AG09309 (cell line): ENCODE measurements around the gene CALB2.

ENCODE experiments used
- DNase-seq: peaks from one replicate; pipeline ENCODE4 v3.0.0-alpha.2; 2010; ENCODE audit warnings: low read depth
- H3K4me3 ChIP-seq: 2 replicates; pipeline ENCODE4 v1.5.1; 2011; ENCODE audit warnings: mild to moderate bottlenecking, low read depth, low read length, moderate library complexity; ENCODE audit not compliant: control insufficient read depth
- TF ChIP-seq, protein P1 (sequence below): IDR thresholded peaks from 2 replicates; pipeline ENCODE4 v1.5.1; 2011; ENCODE audit warnings: mild to moderate bottlenecking, low read depth, low read length, inconsistent platforms; ENCODE audit not compliant: insufficient read depth, control insufficient read depth; ENCODE audit errors: missing control alignments

CALB2 gene

DNA sequence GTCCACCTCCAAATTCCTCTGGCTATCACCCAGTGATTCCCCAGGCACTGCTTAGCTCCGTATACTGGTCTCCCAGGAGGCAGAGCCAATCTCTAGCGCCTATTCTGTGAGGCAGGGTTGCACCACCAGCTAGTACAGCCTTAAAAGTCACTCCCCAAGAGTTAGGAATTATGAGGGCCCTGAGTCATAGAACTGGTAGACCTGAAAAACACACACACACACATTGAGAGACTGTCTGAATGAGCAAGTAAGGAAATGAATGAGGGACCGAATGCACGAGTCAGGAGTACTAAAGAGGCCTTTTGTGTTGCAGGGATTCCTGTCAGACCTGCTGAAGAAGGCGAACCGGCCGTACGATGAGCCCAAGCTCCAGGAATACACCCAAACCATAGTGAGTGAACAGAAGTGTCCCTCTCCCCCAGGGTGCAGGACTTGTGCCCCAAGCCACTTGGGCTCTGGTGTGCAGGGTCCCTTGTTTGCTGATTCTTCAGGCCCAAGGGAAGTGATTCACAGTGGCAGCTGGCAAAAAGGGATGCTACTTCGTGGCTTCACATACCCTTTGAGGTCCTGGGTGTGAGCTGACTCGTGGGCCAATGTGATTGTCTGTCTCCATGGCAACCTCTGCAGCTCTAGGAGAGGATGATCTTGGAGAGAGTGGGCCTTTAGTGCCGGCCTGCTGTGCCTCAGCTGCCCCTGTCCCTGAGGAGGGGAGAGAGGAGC is 24.7 kb downstream of the CALB2 start:
- TF ChIP-seq, protein P1, sequence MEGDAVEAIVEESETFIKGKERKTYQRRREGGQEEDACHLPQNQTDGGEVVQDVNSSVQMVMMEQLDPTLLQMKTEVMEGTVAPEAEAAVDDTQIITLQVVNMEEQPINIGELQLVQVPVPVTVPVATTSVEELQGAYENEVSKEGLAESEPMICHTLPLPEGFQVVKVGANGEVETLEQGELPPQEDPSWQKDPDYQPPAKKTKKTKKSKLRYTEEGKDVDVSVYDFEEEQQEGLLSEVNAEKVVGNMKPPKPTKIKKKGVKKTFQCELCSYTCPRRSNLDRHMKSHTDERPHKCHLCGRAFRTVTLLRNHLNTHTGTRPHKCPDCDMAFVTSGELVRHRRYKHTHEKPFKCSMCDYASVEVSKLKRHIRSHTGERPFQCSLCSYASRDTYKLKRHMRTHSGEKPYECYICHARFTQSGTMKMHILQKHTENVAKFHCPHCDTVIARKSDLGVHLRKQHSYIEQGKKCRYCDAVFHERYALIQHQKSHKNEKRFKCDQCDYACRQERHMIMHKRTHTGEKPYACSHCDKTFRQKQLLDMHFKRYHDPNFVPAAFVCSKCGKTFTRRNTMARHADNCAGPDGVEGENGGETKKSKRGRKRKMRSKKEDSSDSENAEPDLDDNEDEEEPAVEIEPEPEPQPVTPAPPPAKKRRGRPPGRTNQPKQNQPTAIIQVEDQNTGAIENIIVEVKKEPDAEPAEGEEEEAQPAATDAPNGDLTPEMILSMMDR = no peak
- DNase-seq = peak; percentile 10
- no peak overlapping the region for H3K4me3 ChIP-seq

DNA sequence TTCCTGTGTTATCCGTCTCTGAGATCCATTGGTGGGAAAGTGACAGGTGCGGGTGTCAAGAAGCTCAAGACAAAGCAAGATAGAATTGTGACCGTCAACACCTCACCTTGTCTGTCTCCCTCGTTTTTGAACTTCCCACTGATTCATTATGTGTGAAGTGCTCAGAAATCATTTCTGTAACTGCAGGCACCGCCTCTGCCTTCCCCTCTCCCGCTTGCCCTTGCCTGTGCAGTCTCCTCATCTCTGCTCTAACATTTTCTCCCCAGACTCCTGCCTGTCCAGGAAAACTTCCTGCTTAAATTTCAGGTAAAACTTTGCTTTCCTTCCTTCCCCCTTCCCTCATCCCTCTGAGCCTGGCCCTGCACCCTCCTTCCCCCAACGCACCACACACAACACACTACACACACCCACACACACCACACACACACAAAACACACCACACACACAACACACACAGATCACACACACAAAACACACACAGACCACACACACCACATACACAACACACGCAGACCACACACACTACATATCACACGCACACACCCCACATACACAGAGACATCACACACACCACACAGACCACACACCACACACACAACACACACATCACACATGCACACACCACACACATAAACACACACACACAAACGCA is 25.7 kb downstream of the CALB2 start:
- no peak for DNase-seq
- TF ChIP-seq, protein P1 = no peak
- no peak overlapping the region for H3K4me3 ChIP-seq

DNA sequence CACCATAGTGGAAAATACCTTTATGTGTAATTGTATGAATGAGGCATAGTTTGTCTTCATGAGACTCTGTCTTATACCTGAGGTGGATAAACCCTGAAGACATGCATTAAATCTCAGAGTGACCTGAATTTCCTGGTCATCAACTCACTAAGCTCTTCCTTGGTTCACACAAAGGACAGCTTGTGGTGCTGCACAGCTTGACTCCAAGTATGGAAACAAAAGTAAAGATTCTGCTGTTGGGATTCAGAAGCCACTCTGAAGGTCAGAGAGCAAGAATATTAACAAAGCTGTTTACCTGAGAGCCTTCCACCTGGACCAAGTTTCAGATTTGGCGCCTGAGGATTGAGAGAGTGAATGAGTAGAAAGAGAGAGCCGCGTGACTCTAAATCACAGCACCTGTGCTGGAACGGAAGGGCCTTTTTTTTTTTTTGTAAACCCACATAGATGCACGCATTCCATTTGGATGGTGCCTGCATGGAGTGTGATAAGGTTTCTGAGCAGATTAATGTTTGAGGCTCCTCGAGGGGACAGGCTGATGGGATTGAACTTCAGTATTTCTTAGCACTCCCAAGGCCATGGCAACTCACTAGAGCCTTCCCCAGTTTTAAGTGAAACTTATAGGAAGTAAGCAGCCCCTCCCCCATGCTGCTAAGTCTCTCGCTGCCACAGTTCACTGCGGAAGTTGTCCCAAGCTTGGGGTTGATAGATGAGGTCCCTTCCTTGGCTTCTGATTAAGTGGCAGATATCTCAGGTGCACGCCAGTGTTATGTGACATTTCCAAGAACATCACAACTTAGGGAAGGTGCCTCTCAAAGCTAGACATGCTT is 28.7 kb downstream of the CALB2 start:
- DNase-seq = no peak
- no peak overlapping the region for H3K4me3 ChIP-seq
- TF ChIP-seq, protein P1 = no peak

DNA sequence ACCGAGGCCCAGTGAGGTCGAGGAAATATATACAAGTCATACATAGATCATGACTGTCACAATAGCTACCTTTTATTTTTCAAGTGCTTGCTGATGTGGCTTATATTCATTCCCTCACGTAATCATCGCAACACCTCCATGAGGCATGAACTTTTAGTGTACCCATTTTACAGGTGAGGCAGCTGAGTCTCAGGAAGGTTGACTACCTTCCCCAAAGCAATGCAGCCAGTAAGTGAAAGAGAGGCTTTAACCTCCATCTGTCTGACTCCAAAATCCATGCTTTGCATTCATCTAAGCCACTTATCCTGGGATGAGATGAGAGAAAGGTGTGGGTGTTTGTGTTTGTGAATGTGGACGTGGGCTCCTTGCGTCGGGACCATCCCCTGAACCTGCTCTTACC is 30.8 kb downstream of the CALB2 start:
- no peak for DNase-seq
- H3K4me3 ChIP-seq = no peak overlapping the region
- TF ChIP-seq, protein P1 = no peak

DNA sequence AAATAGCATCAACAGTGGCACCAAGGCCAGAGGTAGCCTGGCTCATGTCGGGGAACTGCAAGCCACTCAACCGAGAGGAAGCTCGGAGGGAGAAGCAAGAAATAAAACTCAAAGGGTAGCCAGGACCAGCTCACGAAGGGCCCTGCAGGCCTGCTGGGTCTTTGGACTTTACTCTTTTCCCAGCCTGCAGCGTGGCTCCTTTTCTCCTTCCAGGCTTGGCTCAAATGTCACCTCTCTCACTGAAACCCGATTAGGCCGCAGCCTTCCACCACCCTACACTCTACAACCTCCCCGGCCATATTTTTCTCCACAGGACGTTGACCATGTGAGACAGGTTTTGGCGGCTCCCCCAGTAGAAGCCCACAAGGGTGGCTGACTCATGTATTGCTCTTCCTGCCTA is 38.1 kb downstream of the CALB2 start:
- DNase-seq = no peak
- H3K4me3 ChIP-seq = no peak overlapping the region
- TF ChIP-seq, protein P1 = no peak

DNA sequence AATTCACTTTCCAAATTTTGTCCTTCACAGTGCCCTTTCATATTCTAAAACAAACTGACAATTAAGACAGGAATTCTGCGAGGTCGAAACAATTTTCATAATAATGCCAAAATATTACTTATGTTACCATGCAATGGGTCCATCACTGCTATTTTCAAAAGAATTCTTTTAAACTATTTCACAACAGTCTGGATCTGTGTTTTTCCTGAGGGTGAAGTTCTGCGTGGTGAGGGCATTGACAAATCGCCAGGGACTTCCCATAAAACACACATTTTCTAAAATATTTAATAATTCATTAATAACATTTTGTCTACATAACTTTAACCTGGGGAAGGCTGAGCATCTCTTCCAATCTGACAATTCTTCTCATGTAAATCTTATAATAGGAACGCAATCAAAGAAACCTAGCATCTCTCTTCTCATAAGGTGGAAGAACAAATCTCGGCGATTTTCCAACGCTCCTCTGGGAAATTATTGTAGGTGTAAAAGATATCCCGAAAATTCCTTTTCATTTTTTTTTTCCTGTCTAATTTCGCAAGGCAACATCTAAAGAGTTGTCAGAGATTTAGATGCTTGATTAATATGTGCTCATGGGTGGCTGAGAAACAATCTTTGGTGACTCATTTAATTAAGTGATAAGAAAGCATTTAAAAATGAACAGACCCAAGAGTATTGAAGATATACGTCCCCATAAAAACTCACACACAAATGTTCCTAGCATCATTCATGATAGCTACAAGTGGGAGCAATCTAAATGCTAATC is 41.5 kb downstream of the CALB2 start:
- H3K4me3 ChIP-seq = no peak overlapping the region
- TF ChIP-seq, protein P1 = no peak
- no peak for DNase-seq
